ENCODE results near the gene TMEM212.

Gene TMEM212

DNA sequence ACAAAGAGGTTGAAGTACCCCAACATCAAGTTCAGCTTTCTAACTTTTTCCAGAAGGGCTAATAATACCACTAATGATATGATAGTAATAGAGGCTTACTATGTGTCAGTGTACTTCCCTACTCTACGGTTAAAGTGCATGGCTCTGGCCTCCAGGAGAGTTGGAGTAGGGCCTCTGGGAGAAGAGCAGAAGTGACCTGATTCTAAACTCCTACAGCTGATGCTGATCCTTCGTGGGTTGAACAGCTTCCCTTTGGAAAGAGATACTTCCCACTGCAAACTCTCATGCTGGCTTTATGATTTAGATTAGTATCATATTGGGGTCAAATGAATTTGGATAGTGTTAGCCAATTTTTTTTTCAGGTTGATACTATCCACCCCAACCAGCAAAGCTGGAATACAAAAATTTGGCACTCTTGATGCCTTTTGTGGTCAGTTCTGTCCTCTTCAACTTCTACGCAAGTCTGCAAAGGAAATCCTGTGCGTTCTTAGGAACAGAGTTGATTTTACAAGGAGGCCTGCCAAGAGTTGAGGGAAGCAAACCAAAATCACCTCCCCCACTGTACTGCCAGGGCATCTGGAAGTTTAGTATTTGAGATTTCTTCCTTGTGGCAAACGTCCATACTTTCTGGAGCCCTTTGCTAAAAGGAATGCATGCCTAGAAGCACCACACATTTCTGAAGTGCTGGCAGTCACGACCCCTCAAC is 17.8 kb downstream of the TMEM212 start:
- DNase-seq, result no peak

DNA sequence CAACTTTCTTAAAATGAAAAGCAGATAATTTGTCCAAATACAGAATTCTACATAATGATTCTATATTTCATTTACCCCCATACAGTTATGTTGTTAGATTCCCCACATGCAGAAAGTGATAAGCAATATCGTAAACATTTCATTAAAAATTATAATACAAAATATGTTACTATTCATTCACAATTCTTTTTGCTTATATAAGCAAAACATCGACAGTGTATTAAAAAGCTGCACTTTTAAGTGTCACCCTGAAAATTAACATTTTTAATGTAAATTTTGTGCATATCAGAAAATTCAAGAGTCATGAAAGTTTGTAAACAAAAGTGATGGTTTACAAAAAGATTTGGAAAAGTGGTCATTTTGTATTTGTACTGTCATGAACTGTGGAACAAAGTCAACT is 19.2 kb downstream of the TMEM212 start:
- DNase-seq, result no peak

DNA sequence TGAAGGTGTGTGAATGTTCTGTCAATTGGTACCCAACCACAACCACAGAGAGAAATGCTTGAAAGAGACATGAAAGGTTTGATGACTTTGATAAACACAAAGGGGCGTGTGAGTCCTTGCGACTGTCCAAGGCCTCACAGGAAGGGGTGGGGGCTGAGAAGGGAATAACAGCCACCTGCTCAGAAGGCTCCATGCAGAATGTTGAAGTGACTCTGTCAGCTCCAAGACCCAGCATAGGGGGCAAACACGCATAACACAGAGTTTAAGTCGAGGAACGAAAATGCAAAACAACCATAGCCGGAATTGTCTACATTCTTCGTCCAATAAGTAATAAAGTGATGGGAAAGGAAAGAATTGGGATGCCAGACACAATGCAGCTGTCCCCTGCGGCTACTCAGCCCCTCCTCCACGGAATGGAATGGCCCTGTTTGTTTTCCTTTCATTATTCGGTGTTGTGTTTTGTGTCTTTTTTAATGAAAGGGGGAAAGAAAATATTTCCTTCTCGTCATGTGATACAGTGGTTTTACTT is 19.9 kb downstream of the TMEM212 start:
- no peak for DNase-seq

DNA sequence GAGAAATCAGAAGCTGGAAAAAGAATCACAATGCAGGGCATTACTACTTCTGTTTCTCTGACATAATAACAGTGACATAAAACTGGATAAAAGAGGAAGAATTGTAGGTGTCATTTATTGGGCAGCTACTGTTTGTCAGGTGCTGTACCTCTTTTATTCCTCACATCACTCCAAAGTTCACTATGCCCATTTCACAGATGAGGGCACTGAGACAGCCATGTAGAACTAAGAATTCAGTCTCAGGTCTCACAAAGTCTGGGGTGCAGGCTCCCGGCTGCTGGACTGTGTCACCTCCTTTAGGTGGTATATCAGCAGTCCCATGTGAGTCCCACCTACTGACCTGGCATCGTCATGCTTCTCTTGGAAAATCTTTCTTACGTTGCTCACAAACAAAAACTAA is 20.8 kb downstream of the TMEM212 start:
- no peak for DNase-seq

DNA sequence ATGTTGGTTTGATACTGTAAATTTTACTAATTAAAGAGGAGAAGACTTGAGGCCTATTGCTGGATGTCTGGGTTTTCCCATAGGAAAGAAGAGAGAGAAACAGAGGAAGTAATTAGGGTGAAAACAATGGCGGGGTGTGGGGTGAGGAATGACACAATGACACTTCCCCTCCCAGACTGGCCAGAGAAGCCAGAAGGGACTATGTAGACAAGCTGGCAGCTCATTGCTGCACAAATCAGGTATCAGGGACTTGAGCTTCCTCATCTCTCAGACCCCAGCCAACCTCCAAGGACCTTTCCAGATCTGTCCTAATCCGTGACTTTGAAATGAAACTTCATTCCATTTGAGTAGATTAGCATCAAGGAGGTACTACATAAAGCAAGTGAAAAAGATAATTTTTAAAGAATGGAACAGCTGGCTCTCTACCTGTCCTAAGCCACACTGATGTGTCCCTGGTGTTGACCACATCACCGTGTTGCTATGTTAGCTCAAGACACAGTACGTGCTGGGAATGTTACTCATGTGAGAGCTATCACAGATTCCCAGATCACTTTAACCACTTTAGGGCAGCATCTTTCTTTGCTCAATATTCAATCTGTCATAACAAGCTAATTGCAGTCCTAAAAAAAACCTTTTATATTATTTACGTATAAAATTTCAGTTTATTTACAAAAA is 22.2 kb downstream of the TMEM212 start:
- no peak for DNase-seq

DNA sequence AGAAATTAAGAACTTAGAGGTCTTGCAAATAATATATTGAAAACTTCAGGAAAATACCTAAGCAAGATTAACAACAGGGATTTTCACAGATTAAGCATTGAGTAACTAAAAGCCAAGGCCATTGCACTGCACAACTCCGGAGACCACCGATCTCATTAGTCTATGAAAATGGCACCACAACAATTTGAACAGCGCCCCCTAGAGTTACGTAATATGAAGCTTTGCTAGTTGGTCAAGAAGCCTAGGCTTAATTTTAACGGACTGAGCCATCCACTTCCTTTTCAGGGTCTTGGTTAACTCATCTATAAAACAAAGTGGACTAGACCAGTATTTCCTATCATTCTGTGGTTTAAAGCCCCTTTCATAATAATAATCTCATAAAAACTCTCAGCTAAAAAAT is 24.8 kb downstream of the TMEM212 start:
- DNase-seq, result no peak

DNA sequence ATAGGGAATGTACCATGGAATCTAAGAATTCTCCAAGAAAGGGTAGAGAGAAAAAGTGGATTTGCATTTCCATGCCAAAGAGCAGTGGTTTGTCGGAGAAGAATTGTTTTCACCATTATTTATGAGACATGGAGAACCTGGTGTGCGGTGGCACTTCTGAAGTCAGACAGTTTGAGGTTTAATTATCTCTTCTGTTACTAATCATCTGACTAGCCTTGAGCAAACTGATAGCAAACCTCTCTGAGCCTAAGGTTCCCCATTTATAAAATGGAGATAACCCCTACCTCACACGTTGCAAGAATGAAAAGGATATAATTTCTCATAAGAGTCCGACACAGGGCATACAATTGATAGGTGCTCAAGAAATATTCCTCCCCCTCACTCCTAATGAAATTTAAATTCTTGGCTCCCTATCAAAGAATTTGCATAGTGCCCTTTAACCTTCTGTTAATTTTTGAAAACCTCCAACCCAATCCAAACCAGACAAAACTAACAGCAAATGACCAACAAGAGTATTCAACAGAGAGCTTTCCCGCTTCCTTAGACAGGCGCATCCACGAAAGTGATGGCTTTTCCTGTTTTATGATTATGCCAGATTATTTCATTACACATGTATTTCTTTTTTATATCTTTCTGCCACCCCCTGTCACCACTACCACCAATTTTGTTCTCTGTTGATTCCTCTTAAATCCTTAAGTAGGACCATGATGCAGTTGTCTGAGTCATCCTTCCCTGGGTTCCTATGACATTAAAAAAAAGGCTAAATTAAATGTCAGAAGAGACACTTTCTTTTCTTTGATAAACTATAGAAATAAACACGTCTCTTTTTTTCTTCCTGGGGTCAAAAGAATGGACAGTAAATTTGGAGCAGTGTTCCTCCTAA is 28.5 kb downstream of the TMEM212 start:
- DNase-seq, result no peak

DNA sequence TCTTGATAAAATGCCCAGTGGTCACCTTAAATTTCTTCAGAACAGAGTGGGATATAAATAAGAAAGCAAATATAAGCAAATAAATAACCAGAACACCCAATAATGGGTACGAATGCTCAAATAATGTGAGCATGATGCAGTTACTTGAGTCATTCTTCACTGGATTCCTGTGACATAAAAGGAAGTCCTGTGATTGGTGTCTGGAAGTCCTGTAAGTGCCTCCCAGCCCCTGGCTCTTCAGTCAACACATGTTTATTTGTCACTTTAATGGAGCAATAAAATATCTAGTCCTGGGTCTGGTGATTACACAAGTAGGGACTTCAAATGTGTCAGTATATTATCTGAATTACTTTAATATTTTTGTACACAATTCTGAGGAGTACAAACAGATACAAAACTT is 30.4 kb downstream of the TMEM212 start:
- DNase-seq, result no peak

DNA sequence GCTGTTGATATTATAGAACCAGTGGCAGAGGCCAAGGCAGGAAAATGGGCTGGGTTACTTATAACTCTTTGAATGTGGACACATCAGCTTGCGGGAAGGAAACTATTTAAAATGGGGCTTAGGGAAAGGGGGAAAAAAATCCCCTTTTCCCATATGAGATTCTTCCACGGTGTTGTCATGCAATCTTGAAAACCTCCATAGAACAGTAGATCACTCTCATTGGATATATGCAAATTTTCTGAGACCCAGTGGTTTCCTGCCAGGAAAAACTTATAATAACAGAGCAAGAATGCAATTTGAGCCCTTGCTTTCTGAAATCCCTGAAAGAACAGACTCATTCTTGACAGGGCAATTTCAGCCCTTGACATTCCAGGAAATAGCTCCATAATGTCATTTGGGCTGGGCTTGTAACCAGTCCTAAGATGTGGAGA is 31.1 kb downstream of the TMEM212 start:
- DNase-seq, result no peak

DNA sequence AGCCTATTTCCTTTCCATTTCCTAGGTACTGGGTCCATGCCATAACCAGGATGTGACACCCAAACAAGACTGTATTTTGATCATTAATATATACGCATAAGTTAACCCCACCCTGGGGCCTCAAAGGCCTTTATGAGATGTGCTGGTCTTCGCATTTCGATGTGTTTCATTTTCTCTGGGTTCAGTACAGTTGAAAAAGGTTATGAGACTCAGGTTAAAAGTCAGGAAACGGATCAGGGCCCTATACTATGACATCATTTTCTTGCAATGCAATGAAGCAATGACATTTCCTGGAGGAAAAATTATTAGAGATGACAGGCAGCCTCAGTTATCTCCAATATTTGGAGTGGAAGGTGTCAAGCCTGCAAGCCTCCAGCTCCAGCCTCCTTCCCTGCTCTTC is 31.7 kb downstream of the TMEM212 start:
- DNase-seq, result no peak

DNA sequence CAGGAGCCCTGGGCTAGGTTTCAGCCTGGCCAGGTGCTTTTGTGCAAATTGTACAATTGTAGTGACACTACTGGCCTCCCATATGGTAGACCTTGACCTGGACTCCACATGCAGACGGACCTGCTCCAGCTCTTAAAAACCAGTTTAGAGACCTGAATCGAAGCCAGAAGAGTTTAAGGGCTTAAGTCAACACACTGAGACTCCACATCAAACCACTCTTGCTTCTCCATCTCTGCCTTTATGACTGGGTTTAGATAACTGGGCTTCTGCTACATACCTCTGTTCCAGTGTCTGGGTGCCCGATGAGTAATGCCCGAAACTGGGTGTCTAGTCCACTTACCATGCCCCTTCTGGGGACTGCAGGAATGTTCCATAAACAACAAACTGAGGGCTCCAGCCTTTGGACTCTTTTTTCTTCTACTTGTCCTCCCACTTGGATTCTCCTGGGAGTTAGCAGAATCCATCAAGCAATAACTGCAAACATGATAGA is 32.8 kb downstream of the TMEM212 start:
- no peak for DNase-seq

DNA sequence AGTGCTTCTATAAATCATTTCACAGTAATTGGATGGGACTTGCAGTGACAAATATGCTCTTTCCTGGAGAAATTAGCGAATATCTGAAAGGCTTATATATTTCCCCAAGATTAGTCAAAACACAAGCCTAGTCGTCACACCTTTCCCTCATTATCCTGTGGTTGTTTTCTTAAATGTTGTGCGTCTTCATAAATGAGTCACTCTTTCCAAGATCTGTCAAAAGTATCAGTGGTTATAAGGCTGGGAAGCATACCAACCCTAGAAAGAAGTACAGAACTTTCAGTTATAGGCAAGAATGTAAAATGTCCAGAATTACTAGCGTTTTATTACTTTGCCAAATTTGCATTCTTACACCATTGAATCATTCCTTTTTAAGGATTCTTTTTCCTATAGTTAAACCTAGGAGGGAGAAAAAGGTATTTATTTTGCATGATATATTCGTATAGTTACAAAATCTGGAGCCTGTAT is 33.6 kb downstream of the TMEM212 start:
- no peak for DNase-seq

DNA sequence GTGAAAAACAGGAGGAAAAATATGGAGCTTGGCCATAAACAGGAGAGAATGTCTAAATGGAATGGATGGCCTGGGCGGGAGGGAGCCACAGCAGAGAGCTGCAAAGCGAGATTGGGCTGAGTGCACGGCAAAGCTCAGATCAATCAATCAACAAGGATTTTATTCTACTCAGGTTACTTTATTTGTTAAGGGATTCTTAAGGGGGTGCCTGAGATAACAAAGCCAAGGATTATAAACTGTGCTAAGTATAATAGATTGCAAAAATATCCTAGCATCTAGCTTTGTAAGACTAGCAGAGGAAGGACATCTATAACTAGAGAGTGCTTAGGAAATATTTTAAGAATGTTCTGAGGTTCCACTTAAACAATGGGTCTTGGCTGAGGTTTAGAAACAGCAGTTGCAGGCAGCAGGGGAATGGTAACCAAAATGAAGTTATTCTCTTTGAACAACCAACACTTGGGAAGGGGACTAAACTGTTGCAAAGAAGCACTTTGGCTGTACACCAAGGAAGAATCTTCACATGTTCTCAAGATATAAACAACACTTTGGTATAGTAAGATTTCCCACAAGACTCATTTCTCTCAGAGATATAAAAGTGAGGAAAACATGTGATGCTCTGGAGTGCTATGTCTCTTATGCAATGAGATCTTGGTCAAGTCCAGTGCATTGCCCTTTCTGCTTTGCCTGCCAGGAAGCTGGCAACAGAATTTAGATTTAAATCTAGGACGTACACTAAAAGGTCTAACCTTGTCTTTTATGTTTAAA is 35.5 kb downstream of the TMEM212 start:
- no peak for DNase-seq

DNA sequence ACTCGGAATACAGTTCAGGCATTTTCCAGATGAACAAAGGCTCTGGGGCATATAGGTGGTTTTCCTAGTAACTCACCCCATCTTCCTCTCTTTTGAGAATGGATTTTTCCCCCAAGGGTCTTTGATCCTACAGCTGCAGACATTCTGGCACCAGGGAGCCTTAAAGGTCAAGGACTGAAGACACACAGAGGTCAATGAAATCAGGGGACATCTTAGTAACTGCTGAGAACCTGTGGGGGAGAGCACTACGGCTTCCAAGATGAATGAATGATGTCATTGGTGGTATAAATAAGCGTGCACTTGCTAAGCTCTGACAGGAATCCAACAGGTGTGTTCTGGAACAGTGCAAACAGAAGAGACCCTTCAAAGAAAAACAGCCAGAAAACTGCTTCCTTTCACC is 36.3 kb downstream of the TMEM212 start:
- no peak for DNase-seq

DNA sequence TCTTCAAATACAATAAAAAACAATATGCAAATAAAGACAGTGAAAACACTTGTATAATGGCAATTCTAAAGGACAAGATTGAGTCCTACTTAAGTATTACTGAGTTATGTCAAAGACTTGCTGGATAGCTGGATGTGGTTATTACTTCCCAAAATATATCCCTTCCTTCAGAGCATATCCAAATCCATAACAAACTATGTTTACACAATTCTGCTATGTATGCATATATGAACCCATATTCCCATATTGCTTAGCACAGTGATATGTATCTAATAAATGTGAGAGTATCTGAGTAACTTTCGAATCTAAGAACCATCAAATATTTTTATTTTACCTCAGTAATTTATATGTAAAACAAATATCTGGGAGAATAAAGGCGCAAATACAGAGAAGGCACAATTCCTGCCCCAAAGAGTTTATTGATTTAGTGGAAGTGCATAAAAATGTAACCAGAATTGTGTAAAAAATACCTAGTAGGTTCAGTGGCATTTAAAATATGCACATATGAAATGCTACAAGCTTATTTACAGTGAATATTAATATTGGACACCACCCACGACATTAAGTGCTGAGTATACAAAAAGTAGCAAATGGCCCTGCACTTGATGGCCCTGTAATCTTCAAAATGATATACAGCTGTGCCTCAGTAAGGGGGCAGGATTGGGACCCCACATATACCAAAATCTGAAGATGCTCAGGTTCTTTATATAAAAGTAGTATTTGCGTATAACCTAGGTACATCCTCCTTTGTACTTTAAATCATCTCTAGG is 37.1 kb downstream of the TMEM212 start:
- DNase-seq, result no peak

DNA sequence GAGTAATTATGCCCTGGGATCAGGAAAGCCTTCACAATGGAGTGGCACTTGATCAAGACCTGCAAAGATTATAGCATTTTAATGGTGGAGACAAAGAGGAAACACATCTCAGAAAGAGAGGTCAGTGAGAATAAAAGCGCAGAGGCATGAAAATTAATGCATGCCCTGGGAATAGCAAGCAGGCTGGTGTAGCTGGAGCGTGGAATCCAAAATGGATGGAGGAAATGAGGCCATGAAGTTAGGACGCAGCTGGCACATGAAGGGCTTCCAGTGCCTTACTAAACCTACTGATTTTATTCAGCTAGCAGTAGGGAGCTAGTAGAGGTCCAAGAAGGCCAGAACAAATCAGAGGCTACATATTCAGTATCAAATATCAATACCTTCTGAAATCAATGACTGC is 38.1 kb downstream of the TMEM212 start:
- DNase-seq, result no peak

DNA sequence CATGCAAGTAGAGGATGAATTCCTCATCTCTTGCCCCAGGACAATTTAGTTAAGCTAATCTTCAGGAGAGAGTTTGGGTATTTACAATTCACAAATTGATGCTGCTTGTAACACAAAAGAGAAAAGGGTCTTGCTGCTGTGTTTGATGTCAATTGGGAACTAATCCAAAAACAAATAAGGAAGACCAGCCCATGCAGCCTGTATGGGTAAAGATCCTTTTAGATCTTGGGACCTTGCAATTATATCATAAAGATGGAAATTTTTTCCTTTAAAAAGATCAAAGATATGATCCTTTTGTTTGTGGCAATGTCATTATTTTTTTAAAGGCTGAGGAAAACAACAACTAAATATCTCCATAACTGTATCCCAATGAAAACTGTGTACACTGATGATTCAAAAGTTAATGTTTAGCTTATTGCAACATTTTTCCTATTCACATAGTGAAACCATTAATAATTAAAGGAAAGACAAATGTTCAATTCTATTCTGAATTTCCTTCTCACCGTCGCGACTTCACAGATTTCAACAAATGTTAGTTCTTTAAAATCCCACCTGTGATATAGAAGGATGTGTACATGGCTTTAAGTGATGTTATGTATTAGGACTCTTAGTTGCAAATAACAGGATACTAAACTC is 40.2 kb downstream of the TMEM212 start:
- DNase-seq, result no peak

DNA sequence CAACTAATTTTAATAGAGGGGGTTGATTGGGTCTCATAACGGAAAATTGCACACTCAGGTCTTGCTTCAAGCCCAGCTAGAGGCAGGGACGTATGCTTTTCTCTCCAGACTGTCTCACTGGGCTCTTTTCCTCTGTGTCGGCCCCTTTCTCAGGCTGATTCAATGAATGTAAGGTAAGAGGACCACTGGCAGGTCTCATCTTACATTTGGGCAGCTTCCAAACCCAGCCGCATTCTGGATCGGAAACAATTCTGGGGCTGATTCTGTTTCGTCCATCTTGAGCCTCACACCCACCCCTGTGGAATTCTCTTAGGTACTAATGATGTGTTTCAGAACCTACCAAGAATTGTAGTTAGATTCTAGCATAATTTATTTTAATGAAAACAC is 40.7 kb downstream of the TMEM212 start:
- DNase-seq, result no peak

DNA sequence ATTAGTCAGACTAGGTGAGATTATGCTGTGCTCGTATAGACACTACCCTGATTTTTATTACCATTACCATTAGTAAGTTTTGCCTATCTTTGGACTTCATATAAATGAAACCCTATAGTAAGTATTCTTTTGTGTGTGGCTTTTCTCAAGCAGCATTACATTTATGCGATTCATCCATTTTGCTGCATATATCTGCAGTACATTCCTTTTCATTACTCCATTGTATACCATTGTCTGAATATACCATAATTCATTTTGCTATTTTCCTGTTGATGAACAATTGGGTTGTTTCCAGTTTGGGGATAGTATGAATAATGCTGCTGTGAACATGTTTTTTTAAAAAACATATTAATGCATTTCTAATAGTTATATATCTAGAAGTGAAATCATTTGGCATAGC is 45.3 kb downstream of the TMEM212 start:
- no peak for DNase-seq

DNA sequence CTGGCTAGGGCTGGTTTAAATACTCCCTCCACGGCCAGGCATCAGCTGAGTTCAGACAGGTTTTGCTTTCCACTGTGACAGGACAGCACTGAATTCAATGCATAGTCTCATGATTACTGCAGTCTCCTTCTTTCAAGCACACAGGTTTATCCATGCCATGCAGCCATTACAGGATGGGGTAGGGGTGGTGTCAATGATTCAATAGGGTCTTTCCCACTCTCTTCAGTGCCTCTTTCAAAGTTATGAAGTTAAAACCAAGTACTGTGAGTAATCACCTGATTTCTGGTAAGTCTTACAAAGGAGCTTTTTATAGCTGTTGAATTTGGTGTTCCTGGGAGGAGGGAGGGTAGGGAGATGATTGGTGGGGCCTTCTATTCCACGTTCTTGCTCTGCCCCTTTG is 47.2 kb downstream of the TMEM212 start:
- no peak for DNase-seq

DNA sequence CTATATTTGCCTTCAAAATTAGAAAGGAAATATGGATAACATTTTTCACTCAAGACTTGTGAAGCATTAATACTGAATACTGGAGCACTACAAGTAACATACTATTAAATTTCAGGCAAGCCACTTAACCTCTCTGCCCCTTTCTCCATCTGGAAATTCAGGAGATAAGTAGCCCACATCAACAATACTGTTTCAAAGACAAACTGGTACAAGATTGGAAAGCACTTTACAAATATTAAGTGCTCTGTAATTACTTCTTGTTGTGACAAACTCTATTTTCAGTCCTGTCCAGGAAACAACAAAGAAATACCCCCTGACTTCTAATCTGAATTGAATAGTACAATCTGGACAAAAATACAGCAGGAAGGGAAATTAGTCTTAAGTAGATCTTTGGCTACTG is 49.3 kb downstream of the TMEM212 start:
- no peak for DNase-seq

All from activated CD4-positive, CD25-positive, alpha-beta regulatory T cell treated with anti-CD3 and anti-CD28 coated beads, Interleukin-2, amount 50 U/mL, for 72 hours (primary cell).